GM18526 (cell line): ENCODE results near the gene ZNF527.

ENCODE experiments used
- POLR2A ChIP-seq: IDR thresholded peaks from 3 replicates; pipeline ENCODE4 v1.6.1; 2011; ENCODE audit not compliant: insufficient read length; ENCODE audit errors: extremely low read depth

ZNF527 gene

DNA sequence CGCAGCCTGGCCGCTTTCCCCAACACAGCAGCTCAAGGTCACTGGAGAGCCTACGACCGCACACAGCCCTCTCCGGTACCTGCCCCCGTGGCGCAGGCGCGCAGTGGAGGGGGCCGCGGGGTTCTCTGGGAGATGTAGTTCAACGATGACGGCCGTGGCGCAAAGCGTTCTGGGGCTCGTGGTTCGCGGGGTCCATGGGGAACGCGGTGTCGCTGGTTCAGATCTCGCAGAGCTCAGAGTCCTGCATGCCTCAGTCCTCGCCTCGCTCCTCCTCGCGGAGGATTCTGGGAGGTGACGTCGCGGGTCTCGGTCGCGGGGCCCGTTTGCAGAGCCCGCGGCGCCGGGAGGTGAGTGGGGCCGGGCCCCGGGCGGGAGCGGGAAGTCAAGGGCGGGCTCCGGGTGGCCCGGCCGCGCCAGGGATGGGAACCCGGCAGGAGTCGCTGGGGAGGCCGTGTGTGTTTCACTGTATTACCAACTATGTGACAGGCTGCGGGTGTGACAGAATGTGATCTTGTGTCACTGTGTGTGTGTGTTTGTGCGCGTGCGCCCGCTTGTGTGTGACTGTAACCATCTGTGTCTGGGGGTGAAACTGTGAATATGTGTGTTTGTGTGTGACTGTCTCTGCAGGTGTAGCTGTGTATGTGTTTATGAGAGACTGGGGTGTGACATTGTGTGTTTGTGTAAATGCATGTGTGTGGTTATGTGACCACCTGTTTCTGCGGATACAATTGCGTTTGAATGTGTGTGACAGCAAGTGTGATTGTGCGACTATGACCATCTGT lies at the start of gene ZNF527:
ZNF527 (plus strand) TSS at position 220 of the 782 bp plus-strand sequence. CDS start 3,100 bp downstream, outside the sequence.
- TF ChIP-seq POLR2A, result peak; percentile 80

GRCh38 chr19:37329686-37330085 lies 41.2 kb upstream of the ZNF527 start:
- no peak for TF ChIP-seq POLR2A

DNA sequence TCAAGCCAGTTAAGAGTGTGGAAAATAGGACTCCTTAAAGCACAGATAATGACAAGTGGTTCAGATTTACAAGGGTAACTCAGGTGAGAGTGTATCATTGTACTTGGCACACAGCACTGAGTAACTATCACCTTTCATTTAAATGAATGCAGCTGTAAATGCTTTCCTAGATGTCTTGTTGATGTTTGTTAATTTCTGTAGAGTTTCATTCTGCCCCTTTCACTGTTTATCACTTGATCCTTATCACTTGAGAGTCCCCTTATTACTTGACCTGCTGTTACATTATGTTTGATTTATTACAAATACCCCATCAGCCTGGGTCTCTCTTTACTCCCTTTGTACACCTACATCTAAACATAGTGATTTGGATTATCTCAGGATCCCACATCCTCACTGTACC lies 38.1 kb upstream of the ZNF527 start:
- no peak for TF ChIP-seq POLR2A

DNA sequence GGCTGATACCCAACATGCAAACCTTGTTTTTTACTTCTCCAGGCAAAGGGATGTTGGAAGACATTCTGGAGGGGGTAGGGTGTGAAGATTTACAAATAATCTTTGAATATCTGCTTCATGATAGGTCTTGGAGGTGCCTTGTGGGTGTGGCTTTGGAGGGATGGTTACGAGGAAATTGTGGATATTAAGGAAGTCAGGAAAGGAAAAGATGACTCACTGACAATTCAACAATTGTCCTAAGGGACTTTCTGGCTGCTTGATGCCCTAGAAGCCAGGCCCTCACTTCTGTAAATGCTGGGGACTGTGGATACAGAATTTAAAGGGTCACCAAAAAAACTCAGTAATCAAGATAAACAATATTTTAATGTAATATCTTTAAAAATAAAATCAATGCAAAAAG lies 37.4 kb upstream of the ZNF527 start:
- no peak for TF ChIP-seq POLR2A

DNA sequence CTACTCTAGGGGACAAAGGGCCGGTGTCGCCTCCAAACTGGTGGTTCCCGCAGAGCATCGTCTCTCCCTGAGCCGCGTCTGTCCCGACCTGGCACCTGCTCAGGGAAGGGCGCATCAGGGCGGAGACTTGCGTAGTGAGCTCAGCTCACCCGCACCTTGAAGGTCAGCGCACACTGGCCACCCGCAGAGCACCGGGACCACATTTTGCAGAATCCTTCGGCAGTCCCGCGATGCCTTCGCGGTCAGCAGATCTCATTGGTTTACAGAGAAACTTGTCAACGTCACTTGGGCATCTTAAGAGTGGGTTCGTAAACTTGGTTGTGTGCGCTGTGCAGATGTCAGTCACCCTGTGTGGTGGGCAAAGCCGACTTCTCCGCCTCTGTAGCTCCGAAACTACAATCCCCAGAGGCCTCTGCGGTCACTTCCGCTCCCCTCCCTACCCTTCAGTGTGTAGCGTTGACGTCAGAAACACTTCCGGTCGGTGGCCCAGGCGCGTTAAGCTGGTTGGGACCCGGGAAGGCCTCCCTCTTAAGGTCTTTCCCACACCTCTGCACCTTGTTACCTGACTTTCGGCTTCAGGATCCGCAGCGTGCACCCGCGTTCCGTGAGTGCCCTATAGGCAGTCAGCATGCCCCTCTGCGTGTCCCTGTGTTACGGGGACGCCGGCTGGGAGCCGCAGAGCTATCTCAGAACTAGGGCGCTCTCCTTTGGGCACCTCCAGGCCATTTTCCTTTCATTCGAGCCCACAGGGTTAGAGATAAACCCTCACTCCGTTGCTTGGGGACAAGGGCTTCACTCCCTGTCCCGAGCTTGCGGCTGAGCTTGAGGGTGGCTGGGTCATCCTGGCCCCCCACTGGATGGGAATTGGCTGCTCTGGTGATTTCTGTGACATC lies 36.5 kb upstream of the ZNF527 start:
- peak; percentile 75 for TF ChIP-seq POLR2A

- TF ChIP-seq POLR2A, result no peak
Observed at GRCh38 chr19:37342753-37343152, 28.1 kb upstream of the ZNF527 start.

DNA sequence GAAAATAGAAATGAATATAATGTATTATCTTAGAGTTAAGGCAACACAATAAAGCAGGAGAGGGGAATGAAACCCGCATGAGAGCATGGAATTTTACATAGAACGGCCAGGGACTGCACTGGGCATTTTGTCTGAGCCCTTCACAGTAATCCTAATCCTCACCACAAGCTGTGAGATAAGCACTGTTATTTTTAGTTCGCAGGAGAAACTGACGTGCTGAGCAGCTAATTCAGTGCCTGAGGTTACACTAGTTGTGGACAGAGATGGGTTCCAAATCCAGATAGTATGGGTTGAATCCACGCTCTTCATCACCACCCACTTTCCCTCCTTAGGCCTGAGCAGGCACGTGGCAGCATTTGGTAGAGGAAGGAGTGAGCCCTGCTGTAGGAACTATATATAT lies 24.8 kb upstream of the ZNF527 start:
- TF ChIP-seq POLR2A, result no peak

- no peak for TF ChIP-seq POLR2A
Observed at GRCh38 chr19:37348060-37348459, 22.8 kb upstream of the ZNF527 start.

DNA sequence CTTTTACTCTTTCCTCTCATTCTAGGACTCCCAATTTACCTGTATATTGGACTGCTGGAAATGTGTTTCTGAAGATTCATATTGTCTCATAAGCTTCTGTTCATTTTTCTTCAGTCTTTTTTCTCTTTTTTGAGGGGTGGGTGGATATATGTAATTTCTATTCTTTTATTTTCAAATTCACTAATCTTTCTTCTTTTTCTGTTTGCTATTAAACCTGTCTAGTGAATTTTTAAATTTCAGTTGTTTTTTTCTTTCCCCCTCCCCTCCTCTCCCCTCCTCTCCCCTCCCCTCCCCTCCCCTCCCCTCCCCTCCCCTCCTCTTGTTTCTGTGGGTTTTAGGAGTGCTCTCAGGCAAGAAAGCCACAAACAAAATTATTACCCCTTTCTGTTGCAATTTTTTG lies 16.9 kb upstream of the ZNF527 start:
- no peak for TF ChIP-seq POLR2A

GRCh38 chr19:37355901-37356300 lies 15.0 kb upstream of the ZNF527 start:
- TF ChIP-seq POLR2A, result no peak

GRCh38 chr19:37361994-37362393 lies 8.9 kb upstream of the ZNF527 start:
- TF ChIP-seq POLR2A, result no peak

DNA sequence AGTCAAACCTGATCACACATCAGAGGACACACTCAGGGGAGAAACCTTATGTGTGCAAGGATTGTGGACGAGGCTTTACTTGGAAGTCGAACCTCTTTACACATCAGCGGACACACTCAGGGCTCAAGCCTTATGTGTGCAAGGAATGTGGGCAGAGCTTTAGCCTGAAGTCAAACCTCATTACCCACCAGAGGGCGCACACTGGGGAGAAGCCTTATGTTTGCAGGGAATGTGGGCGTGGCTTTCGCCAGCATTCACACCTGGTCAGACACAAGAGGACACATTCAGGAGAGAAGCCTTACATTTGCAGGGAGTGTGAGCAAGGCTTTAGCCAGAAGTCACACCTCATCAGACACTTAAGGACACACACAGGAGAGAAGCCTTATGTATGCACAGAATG lies 8.2 kb upstream of the ZNF527 start:
- no peak for TF ChIP-seq POLR2A

- no peak for TF ChIP-seq POLR2A
Observed at GRCh38 chr19:37389234-37389633, 18.3 kb downstream of the ZNF527 start.

- no peak for TF ChIP-seq POLR2A
Observed at GRCh38 chr19:37401078-37401477, 30.2 kb downstream of the ZNF527 start.

DNA sequence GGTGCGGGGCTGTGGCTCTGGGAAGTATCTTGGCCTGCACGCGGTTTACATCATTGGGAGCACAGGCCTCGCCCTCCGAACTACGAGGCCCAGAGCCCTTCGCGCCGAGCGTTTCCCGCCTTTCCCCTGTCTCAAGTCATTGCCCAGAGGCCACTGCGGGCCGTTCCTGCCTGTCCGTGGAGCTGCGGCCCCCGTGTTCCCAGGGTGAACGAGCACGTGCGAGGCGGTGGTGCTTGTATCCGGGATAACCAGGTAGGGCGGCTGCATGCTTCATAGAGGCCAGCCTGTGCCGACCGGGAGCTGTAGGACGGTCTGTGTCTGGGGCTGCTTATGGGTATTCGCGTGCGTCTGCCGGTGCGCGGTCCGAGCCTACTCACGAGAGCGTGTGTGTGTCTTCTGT lies 32.5 kb downstream of the ZNF527 start:
- no peak for TF ChIP-seq POLR2A

DNA sequence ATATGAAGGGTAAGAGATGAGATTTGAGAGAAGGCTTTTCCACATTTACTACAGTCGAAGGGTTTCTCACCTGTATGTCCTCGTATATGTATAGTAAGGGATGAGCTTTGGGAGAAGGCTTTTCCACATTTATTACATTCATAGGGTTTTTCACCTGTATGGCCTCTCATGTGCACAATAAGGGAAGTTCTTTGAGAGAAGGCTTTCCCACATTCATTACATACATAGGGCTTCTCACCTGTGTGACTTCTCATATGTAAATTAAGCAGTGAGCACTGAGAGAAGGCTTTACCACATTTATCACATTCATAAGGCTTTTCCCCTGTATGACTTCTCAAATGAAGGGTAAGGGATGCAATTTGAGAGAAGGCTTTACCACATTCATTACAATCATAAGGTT lies 41.8 kb downstream of the ZNF527 start:
- no peak for TF ChIP-seq POLR2A
